Mesothelial cell of epicardium (in vitro differentiated cells): ENCODE results near the gene TFAP2A. TPM values are rescaled to one million over a fixed set of nuclear protein-coding genes. Genes with fewer than 3 reads are reported as not detected.

Source experiments
- DNase-seq, 2 experiments: peaks; one replicate each; pipeline ENCODE4 v3.0.0; 2021; ENCODE audit warnings: low spot score in 2 of 2; ENCODE audit not compliant: unreplicated experiment in 2 of 2
- H3K27ac Mint-ChIP-seq: 2 replicates; pipeline ENCODE4 v1.8.0; 2021; ENCODE audit warnings: mixed read lengths
- H3K27me3 Mint-ChIP-seq: 2 replicates; pipeline ENCODE4 v1.8.0; 2021; ENCODE audit warnings: low read depth, mixed read lengths
- H3K36me3 Mint-ChIP-seq: 2 replicates; pipeline ENCODE4 v1.8.0; 2021; ENCODE audit warnings: mixed read lengths
- H3K4me1 Mint-ChIP-seq: 2 replicates; pipeline ENCODE4 v1.8.0; 2021; ENCODE audit warnings: mixed read lengths
- H3K4me3 Mint-ChIP-seq: 2 replicates; pipeline ENCODE4 v1.8.0; 2021; ENCODE audit warnings: mild to moderate bottlenecking, moderate library complexity, mixed read lengths
- H3K9me3 Mint-ChIP-seq: 2 replicates; pipeline ENCODE4 v1.8.0; 2021; ENCODE audit warnings: mixed read lengths
- CTCF ChIP-seq: fragments of 200-600 bp; sonication (generic); IDR thresholded peaks from one replicate; pipeline ENCODE4 v1.5.0; 2021; ENCODE audit warnings: antibody characterized with exemption; ENCODE audit not compliant: unreplicated experiment
- total RNA-seq: library from RNA; stranded (reverse); gene quantifications from 3 replicates; pipeline ENCODE4 v1.2.1, GENCODE V29; 2021

TFAP2A gene
- total RNA-seq, 1 donor from 2014 or later = 62.4 TPM

DNA sequence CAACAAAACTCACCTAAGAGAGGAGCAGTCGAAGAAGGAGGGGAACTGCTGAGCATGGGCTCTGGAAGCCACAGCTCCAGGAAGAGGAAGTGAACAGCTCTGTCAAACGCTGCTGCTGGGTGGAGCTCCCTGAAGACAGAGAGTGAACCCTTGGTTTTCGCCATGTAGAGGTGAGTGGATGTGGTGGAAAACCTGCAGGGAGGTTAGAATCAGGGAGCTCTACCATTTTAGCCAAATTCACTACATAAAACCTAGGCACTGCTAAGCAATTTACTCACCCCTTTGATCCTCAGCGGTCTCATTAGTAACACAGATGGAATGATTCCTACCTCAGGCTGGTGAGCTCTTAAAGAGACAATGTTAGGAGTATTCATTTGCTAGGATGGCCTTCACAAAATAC, 19.4 kb upstream of the TFAP2A start:
- H3K9me3 Mint-ChIP-seq = no peaks in the 10 kb centered on the region
- H3K27me3 Mint-ChIP-seq = no peaks in the 10 kb centered on the region
- H3K27ac Mint-ChIP-seq = no peak overlapping the region
- TF ChIP-seq CTCF = no peak
- peaks cover 26% of the 10 kb centered on the region for H3K4me1 Mint-ChIP-seq
- no peak overlapping the region for H3K4me3 Mint-ChIP-seq
- DNase-seq = no peak
- no peaks in the 10 kb centered on the region for H3K36me3 Mint-ChIP-seq

- H3K27ac Mint-ChIP-seq = no peak overlapping the region
- no peak for TF ChIP-seq CTCF
- no peak overlapping the region for H3K4me3 Mint-ChIP-seq
- DNase-seq = no peak
- H3K9me3 Mint-ChIP-seq = no peaks in the 10 kb centered on the region
- H3K4me1 Mint-ChIP-seq = peaks cover 28% of the 10 kb centered on the region
- H3K27me3 Mint-ChIP-seq = no peaks in the 10 kb centered on the region
- H3K36me3 Mint-ChIP-seq = no peaks in the 10 kb centered on the region
These were observed 18.4 kb upstream of the TFAP2A start for GRCh38 chr6:10433322-10433721.

GRCh38 chr6:10431423-10432164, 16.7 kb upstream of the TFAP2A start:
- Mint-ChIP-seq H3K9me3 (no peaks in the 10 kb centered on the region), H3K36me3 (no peaks in the 10 kb centered on the region), H3K27ac (peak overlapping the region; percentile 76), H3K4me1 (peaks cover 39% of the 10 kb centered on the region), H3K27me3 (no peaks in the 10 kb centered on the region), H3K4me3 (no peak overlapping the region)
- TF ChIP-seq CTCF = no peak
- DNase-seq = no peak

- peaks cover 11% of the 10 kb centered on the region for H3K27me3 Mint-ChIP-seq
- TF ChIP-seq CTCF = peak; percentile 44
These were observed 15.0 kb upstream of the TFAP2A start for GRCh38 chr6:10429638-10430427.

DNA sequence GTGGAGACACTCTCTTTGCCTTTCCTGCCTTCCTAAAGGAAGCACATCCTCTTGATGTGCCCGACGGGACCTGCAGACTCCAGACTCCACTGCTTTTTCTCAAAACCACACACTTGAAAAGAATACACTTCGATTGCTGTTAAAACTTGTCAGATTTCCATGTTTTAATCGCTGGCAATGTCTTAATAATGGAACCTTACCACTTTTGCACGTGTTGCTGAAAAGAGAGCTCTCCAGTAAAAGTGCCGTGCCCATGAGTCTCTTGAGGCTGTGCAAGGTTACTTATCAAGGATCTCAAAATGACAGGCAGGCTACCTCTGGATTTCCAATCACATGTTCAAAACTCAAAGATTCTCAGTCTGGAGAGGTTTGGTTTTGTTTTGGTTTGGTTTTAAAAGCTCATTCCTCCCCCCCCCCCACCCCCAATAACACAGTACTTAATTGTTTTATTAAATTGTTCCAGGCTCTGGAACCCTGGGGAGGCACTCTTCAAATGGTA, 12.0 kb upstream of the TFAP2A start:
- TF ChIP-seq CTCF = no peak
- H3K9me3 Mint-ChIP-seq = no peaks in the 10 kb centered on the region
- peaks cover 51% of the 10 kb centered on the region for H3K4me1 Mint-ChIP-seq
- peak overlapping the region; percentile 90 for H3K27ac Mint-ChIP-seq
- peak overlapping the region; percentile 74 for H3K4me3 Mint-ChIP-seq
- H3K36me3 Mint-ChIP-seq = no peaks in the 10 kb centered on the region
- H3K27me3 Mint-ChIP-seq = peaks cover 41% of the 10 kb centered on the region
- no peak for DNase-seq

More at GRCh38 chr6:10429638-10430427, 15.0 kb upstream of the TFAP2A start:
- peak overlapping the region; percentile 77 for H3K27ac Mint-ChIP-seq
- H3K4me1 Mint-ChIP-seq = peaks cover 49% of the 10 kb centered on the region
- H3K9me3 Mint-ChIP-seq = no peaks in the 10 kb centered on the region
- H3K4me3 Mint-ChIP-seq = peak overlapping the region; percentile 50
- no peak for DNase-seq
- no peaks in the 10 kb centered on the region for H3K36me3 Mint-ChIP-seq
